Measurements from ENCODE around the gene TENM4.

- TF ChIP-seq, protein P1, sequence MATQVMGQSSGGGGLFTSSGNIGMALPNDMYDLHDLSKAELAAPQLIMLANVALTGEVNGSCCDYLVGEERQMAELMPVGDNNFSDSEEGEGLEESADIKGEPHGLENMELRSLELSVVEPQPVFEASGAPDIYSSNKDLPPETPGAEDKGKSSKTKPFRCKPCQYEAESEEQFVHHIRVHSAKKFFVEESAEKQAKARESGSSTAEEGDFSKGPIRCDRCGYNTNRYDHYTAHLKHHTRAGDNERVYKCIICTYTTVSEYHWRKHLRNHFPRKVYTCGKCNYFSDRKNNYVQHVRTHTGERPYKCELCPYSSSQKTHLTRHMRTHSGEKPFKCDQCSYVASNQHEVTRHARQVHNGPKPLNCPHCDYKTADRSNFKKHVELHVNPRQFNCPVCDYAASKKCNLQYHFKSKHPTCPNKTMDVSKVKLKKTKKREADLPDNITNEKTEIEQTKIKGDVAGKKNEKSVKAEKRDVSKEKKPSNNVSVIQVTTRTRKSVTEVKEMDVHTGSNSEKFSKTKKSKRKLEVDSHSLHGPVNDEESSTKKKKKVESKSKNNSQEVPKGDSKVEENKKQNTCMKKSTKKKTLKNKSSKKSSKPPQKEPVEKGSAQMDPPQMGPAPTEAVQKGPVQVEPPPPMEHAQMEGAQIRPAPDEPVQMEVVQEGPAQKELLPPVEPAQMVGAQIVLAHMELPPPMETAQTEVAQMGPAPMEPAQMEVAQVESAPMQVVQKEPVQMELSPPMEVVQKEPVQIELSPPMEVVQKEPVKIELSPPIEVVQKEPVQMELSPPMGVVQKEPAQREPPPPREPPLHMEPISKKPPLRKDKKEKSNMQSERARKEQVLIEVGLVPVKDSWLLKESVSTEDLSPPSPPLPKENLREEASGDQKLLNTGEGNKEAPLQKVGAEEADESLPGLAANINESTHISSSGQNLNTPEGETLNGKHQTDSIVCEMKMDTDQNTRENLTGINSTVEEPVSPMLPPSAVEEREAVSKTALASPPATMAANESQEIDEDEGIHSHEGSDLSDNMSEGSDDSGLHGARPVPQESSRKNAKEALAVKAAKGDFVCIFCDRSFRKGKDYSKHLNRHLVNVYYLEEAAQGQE (IDR thresholded peaks at IDR 0.05; ENCODE audit: insufficient read depth in 1 of 2, low read depth in 2 of 2, low read length in 1 of 2), result no peak
- TF ChIP-seq, protein P2, sequence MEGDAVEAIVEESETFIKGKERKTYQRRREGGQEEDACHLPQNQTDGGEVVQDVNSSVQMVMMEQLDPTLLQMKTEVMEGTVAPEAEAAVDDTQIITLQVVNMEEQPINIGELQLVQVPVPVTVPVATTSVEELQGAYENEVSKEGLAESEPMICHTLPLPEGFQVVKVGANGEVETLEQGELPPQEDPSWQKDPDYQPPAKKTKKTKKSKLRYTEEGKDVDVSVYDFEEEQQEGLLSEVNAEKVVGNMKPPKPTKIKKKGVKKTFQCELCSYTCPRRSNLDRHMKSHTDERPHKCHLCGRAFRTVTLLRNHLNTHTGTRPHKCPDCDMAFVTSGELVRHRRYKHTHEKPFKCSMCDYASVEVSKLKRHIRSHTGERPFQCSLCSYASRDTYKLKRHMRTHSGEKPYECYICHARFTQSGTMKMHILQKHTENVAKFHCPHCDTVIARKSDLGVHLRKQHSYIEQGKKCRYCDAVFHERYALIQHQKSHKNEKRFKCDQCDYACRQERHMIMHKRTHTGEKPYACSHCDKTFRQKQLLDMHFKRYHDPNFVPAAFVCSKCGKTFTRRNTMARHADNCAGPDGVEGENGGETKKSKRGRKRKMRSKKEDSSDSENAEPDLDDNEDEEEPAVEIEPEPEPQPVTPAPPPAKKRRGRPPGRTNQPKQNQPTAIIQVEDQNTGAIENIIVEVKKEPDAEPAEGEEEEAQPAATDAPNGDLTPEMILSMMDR (IDR thresholded peaks at IDR 0.05), result no peak
Observed at GRCh38 chr11:78642979-78643675, 797.7 kb downstream of the TENM4 start.
